Measurements from ENCODE around the gene ABI1.

- TF ChIP-seq, protein P1, sequence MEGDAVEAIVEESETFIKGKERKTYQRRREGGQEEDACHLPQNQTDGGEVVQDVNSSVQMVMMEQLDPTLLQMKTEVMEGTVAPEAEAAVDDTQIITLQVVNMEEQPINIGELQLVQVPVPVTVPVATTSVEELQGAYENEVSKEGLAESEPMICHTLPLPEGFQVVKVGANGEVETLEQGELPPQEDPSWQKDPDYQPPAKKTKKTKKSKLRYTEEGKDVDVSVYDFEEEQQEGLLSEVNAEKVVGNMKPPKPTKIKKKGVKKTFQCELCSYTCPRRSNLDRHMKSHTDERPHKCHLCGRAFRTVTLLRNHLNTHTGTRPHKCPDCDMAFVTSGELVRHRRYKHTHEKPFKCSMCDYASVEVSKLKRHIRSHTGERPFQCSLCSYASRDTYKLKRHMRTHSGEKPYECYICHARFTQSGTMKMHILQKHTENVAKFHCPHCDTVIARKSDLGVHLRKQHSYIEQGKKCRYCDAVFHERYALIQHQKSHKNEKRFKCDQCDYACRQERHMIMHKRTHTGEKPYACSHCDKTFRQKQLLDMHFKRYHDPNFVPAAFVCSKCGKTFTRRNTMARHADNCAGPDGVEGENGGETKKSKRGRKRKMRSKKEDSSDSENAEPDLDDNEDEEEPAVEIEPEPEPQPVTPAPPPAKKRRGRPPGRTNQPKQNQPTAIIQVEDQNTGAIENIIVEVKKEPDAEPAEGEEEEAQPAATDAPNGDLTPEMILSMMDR (IDR thresholded peaks at IDR 0.05) = no peak
- TF ChIP-seq POLR2A (IDR thresholded peaks at IDR 0.05) = no peak
- no peak for TF ChIP-seq EP300 (IDR thresholded peaks at IDR 0.05; ENCODE audit: low read depth)
Measured at GRCh38 chr10:26802527-26802926, 58.2 kb downstream of the ABI1 start.

Measured in transverse colon (tissue), 3 donors.